Activated naive CD4-positive, alpha-beta T cell treated with Interleukin-2 at 50 U/mL for 16 hours (primary cell): ENCODE data around the gene KCNMA1.

ENCODE experiments used
- DNase-seq: peaks from one replicate; pipeline ENCODE4 v3.0.0-alpha.2; 2020

Gene KCNMA1

GRCh38 chr10:77504196-77504872 lies 133.3 kb downstream of the KCNMA1 start:
- no peak for DNase-seq

DNA sequence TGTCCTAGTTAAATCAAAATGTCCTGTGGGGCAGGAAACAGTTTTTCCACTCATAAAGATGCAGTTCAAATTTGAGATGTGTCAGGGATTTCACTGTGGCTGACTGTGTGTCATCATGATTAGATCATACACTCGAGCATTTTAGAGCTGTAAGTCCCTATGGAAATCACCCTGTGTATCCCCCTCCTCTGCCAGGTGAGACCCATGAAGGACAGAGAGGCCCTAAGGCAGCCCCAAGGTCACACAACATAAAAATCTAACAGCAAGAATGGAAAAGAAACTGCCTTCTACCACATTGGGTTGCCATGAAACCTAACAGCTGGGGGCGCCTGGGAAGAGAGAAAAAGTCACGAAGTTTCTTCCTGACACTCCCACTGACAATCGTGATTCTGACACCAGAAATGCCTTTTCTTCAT lies 135.8 kb downstream of the KCNMA1 start:
- no peak for DNase-seq

- DNase-seq, result no peak
Observed at GRCh38 chr10:77501152-77501845, 136.3 kb downstream of the KCNMA1 start.

- no peak for DNase-seq
Observed at GRCh38 chr10:77500754-77501151, 136.9 kb downstream of the KCNMA1 start.

- DNase-seq, result no peak
Observed at GRCh38 chr10:77498829-77499228, 138.8 kb downstream of the KCNMA1 start.

DNA sequence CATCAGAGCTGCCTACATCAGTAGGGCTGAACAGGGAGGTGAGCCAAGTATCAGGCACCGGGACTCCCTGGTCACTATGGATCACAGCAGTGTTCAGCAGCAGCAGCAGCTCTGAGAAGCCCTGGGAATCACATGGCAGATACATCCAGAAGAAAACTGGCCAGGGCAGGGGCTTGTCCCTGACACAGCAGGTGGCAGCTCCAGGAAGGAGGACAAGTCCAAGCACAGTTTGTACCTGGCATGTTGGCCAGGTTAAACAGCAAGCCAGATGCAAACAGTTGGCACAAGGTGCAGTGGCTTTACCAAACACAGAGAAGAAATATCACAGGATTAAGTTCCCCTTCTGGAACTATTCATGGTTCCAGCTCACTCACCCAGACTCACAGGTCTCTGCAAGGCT lies 139.4 kb downstream of the KCNMA1 start:
- DNase-seq, result no peak

- no peak for DNase-seq
Observed at GRCh38 chr10:77497748-77498147, 139.9 kb downstream of the KCNMA1 start.

DNA sequence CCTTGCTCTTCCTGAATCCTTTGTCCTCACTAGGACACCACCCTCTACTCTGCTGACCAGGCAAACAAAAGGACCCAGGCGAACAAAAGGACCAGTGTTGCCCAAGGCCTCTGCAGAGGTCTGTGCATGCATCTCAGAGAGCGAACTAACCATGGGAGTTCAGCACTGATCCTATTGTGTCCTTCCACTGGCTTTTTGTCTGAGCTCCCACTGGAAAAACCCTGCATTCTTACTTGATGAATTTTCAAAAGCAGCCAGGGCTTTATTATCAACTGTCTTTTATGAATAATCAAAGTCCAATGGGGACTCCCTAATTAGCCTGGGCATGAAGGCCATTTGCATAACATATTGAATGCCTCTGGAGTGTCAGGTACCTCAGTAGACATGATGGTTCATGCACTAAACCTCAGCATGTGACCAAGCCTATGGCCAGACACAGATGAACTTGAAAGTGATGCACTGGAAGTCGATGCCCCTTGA lies 140.6 kb downstream of the KCNMA1 start:
- DNase-seq, result no peak

DNA sequence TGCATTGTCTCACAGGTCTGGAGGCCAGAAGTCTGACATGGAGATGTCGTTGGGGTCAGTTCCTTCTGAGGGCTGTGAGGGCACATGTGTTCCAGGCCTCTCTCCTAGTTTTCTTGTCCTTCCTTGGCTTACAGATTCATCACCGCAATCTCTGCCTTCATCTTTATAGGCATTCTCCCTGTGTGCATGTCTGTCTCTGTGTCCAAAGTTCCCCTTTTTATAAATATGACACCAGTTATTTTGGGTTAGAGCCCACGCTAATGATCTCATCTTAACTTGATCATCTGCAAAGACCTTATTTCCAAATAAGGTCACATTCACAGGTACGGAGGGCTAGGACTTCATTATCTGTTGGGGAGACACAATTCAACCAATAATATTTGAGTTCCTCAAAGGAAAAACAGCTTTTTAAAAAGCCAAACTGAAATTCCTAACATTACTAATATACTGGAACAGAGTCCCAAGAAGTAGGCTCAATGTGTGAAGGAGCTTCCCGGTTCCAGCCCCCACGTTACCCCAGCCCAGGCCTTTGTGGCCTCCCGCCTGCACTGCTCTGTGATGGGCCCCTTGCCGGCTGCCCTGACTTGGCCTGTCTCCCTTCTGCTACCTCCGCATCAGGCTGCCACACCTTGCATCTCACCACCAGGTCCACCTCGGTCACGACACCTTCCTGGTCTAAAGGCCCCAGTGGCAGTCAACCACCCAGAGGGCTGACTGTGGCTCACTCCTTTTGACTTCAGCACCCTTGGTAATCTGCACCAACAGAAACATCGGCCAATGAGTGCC lies 142.7 kb downstream of the KCNMA1 start:
- DNase-seq, result no peak

GRCh38 chr10:77494327-77494726 lies 143.3 kb downstream of the KCNMA1 start:
- no peak for DNase-seq

DNA sequence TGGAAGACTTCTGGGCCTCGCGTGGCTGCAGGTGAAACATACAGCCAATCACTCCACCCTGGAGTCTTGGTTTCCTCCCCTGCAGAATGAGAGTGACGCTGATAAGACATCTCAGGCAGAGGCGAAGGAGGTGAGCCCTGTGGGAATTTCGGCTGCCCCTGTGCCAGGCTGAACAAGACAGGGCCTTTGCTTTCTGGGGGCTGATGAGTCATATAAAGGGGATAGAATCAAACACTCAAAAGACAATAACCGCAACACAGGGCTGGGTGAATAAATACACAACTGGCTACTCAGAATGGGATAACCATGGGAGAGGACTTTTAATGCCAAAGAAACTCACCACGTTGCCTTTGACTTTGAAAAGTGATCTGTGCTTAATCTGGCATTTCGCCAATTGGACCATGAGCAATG lies 143.8 kb downstream of the KCNMA1 start:
- no peak for DNase-seq

- no peak for DNase-seq
Observed at GRCh38 chr10:77493239-77493806, 144.3 kb downstream of the KCNMA1 start.

DNA sequence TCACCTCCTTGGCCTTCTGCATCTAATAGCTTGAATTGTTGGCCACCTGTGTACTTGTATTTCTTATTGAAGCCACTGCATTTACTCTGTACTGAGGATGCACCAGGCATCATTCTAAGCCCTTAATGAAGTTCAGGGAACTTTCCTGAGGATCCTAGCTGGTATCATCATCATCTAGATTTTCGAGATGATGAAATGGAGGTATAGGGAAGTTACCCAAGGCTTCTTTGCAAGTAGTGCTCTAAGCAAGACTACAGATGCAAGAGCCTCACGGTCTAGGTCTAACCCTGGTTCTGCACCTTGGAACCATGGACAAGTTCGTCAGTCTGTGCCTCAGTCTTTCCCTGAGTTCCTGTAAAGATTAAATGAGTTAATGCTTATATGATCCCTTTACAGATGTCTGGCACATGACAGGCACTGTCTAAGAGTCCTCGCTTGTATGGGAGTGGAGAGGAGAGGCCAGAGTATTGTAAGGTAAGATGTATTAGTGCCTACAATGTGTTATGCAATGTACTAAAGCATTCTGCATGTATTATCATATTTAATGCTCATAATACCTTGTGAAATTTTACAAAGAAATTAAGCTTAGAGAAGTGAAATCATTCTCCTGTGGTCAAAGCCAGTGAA lies 145.1 kb downstream of the KCNMA1 start:
- no peak for DNase-seq

DNA sequence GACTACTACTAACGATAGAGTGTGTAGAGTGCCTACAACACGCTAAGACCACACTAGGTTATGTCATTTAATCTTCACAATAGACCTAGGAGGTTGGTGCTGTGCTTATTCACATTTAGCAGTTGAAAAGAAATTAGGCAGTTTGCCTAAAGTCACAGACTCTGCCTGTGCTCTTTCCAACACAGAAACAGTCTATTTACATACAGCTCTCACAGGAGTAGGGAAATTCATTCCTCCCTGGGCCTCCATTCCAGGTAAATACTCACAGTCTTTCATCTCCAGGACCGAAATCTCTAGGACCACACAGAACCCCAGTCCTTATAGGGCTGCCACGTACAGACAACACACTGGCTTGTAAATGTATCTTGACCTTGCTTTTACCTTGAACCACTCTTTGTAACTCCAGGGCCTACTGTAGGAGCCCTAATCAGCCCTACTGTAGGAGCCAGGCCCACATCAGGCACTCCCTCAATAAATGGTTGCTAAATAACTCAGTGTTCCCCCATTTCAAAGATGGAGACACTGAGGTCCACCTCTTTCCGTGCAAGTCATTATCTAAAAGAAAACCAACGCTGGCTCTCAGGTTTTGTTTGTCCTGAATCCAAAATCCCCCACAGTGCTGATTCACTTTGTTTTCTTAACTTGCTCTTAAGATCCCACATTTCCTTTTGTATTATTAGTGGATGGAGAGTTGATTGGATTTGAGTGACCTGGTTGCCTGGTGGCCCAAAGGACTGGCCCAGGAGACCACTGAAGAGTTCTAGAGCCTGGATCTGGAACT lies 146.9 kb downstream of the KCNMA1 start:
- DNase-seq, result no peak

DNA sequence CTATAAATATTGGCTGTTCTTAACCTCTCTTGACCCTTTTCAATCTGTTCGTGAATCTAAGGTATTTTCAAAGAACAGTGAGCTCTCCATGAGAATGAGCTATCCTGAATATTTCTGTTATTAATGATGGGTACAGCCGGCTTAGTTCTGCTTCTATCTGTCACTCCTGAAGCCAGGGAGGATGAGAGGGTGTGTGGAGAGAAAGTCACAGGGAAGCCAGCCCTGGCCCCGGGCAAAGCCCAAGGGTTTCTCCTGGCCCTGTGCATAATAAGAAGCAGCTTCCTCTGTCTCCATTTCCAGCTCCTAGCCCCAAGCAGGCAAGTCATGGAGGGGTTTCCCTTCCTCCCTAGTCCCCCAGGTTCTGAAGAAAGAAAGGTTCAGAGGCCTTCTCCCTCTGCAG lies 151.1 kb downstream of the KCNMA1 start:
- no peak for DNase-seq

DNA sequence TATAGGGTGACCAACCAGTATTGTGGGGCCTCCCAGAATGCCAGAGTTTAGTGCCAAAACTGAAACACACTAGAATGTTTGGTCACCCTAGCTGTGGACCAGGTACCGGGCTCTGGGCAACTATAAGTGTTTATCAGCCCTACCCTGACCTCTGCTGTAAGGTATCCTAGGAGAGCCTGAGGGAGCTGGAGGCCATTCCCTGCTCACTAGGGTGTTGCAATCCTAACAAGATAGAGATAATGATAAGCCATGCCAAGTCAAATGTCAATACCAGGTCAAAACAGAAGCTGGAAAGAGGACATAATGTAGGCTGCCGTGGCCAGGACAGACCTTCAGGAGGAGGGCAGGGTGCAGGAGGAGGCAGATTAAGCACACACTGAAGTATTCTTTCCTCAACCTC lies 151.8 kb downstream of the KCNMA1 start:
- DNase-seq, result no peak

- DNase-seq, result no peak
Observed at GRCh38 chr10:77482072-77482471, 155.5 kb downstream of the KCNMA1 start.

DNA sequence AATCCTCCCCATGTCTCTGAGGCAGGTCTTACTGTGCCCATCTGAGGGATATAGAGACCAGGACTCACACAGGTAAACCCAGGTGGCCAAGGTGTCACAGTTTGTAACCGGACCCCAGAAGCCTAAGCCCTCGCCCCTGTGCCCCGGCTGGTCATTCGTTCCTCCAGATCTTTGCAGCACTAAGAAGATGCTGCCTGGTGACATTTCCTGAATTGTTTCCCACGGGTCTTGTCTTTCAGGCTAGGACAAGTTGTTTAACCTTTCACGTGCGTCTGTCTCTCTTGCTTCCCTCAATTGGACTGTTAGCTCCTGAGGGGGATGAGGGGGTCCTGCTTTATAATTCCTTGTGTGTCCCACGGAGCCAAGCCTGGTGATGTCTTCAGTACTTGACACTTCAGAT lies 158.0 kb downstream of the KCNMA1 start:
- DNase-seq, result no peak

GRCh38 chr10:77478962-77479359 lies 158.6 kb downstream of the KCNMA1 start:
- DNase-seq, result no peak

- DNase-seq, result no peak
Observed at GRCh38 chr10:77478247-77478961, 159.2 kb downstream of the KCNMA1 start.

- DNase-seq, result no peak
Observed at GRCh38 chr10:77475522-77475921, 162.1 kb downstream of the KCNMA1 start.
